HepG2 (cell line): ENCODE data around the gene GNB1. TPM values are rescaled to one million over a fixed set of nuclear protein-coding genes. Genes with fewer than 3 reads are reported as not detected.

Experiments
- CHCHD3 ChIP-seq: sonication (generic); formaldehyde crosslinking; IDR thresholded peaks from 2 replicates; pipeline ENCODE4 v1.8.0; 2022; ENCODE audit warnings: mild to moderate bottlenecking, missing genetic modification reagents, moderate library complexity
- EP300 ChIP-seq, 3 experiments: sonication (generic) in 1 of 3; formaldehyde crosslinking in 1 of 3; IDR thresholded peaks; 2 replicates each; pipeline versions ENCODE4 v1.5.1 to v1.6.1; 2011 to 2020; ENCODE audit warnings: low read depth in 2 of 3, low read length in 2 of 3, borderline replicate concordance in 1 of 3, improper control_type of control experiment in 1 of 3, mild to moderate bottlenecking in 1 of 3, missing genetic modification reagents in 1 of 3, moderate library complexity in 1 of 3
- FOXA3 ChIP-seq: IDR thresholded peaks from 2 replicates; pipeline ENCODE4 v1.6.1; 2016; ENCODE audit warnings: missing genetic modification reagents, missing compliant biosample characterization
- HES4 ChIP-seq: sonication (generic); formaldehyde crosslinking; IDR thresholded peaks from 2 replicates; pipeline ENCODE4 v1.9.0; 2021; ENCODE audit warnings: mild to moderate bottlenecking, missing genetic modification reagents, borderline replicate concordance
- HOXA3 ChIP-seq: sonication (generic); formaldehyde crosslinking; IDR thresholded peaks from 2 replicates; pipeline ENCODE4 v1.5.0; 2020; ENCODE audit warnings: missing genetic modification reagents
- MXI1 ChIP-seq: IDR thresholded peaks from 3 replicates; pipeline ENCODE4 v1.6.1; 2012; ENCODE audit warnings: low read depth, low read length, inconsistent platforms, borderline replicate concordance
- POLR2AphosphoS5 ChIP-seq: IDR thresholded peaks from 2 replicates; pipeline ENCODE4 v1.6.1; 2012; ENCODE audit warnings: low read depth, low read length
- POLR2G ChIP-seq: fragments of 200-400 bp; formaldehyde crosslinking; IDR thresholded peaks from 2 replicates; pipeline ENCODE4 v1.6.1; 2018; ENCODE audit warnings: mild to moderate bottlenecking, low read depth, low read length, moderate library complexity
- RBFOX2 ChIP-seq: fragments of 200-400 bp; formaldehyde crosslinking; IDR thresholded peaks from 2 replicates; pipeline ENCODE4 v1.6.1; 2017; ENCODE audit warnings: low read depth, mild to moderate bottlenecking, low read length
- SALL1 ChIP-seq: sonication (generic); formaldehyde crosslinking; IDR thresholded peaks from 2 replicates; pipeline ENCODE4 v1.8.0; 2022; ENCODE audit warnings: mild to moderate bottlenecking, missing genetic modification reagents
- SPEN ChIP-seq: sonication (generic); formaldehyde crosslinking; IDR thresholded peaks from 2 replicates; pipeline ENCODE4 v1.5.1; 2020; ENCODE audit warnings: low read depth, mild to moderate bottlenecking, missing genetic modification reagents
- TBP ChIP-seq: sonication (generic); formaldehyde crosslinking; IDR thresholded peaks from 2 replicates; pipeline ENCODE4 v1.5.0; 2020; ENCODE audit warnings: missing genetic modification reagents
- YEATS4 ChIP-seq: sonication (generic); formaldehyde crosslinking; IDR thresholded peaks from 2 replicates; pipeline ENCODE4 v1.4.0; 2020; ENCODE audit warnings: missing genetic modification reagents, borderline replicate concordance
- ZBTB3 ChIP-seq: sonication (generic); formaldehyde crosslinking; IDR thresholded peaks from 2 replicates; pipeline ENCODE4 v1.4.0; 2020; ENCODE audit warnings: low read depth, mild to moderate bottlenecking, moderate library complexity, missing genetic modification reagents, borderline replicate concordance
- ZMYM4 ChIP-seq: sonication (generic); formaldehyde crosslinking; IDR thresholded peaks from 2 replicates; pipeline ENCODE4 v1.8.1; 2023; ENCODE audit warnings: mild to moderate bottlenecking, missing genetic modification reagents
- ZNF414 ChIP-seq: sonication (generic); formaldehyde crosslinking; IDR thresholded peaks from 2 replicates; pipeline ENCODE4 v1.5.0; 2020; ENCODE audit warnings: missing genetic modification reagents
- ZNF501 ChIP-seq: sonication (generic); formaldehyde crosslinking; IDR thresholded peaks from 2 replicates; pipeline ENCODE4 v1.5.1; 2020; ENCODE audit warnings: mild to moderate bottlenecking, moderate library complexity, missing genetic modification reagents
- ZNF747 ChIP-seq: sonication (generic); formaldehyde crosslinking; IDR thresholded peaks from 2 replicates; pipeline ENCODE4 v1.8.1; 2023; ENCODE audit warnings: missing genetic modification reagents, mild to moderate bottlenecking, borderline replicate concordance
- ZNF816 ChIP-seq: sonication (generic); formaldehyde crosslinking; IDR thresholded peaks from 2 replicates; pipeline ENCODE4 v1.8.0; 2022; ENCODE audit warnings: missing genetic modification reagents, mild to moderate bottlenecking, borderline replicate concordance
- ZNF891 ChIP-seq: sonication (generic); formaldehyde crosslinking; IDR thresholded peaks from 2 replicates; pipeline ENCODE4 v1.5.0; 2020; ENCODE audit warnings: mild to moderate bottlenecking, missing genetic modification reagents
- polyA plus RNA-seq, 8 experiments: library from polyadenylated mRNA; depleted of rRNA in 3 of 8; stranded (reverse) in 7 of 8; unstranded in 1 of 8; fragments of >200 nt; fragmentation: Illumina TruSeq in 4 of 8; extraction: Trizol in 4 of 8; gene quantifications; 2 replicates each; pipeline versions ENCODE4 v1.2.1 to v1.2.3, GENCODE V29; 2011 to 2016; ENCODE audit warnings: low read depth in 4 of 8, missing spikeins in 1 of 8, mixed read lengths in 1 of 8; ENCODE audit not compliant: insufficient read depth in 1 of 8
- total RNA-seq, 5 experiments: library from RNA; depleted of rRNA; stranded (reverse); fragments of >200 nt; fragmentation: Illumina TruSeq; extraction: Trizol; gene quantifications; 2 replicates each; pipeline ENCODE4 v1.2.3, GENCODE V29; 2016; ENCODE audit warnings: low read depth in 1 of 5
- TF ChIP-seq, protein P1 (sequence below): sonication (generic); formaldehyde crosslinking; IDR thresholded peaks from 2 replicates; pipeline ENCODE4 v1.8.1; 2023; ENCODE audit warnings: mild to moderate bottlenecking, missing genetic modification reagents
- TF ChIP-seq, protein P2 (sequence below): sonication (generic); formaldehyde crosslinking; IDR thresholded peaks from 2 replicates; pipeline ENCODE4 v1.5.1; 2020; ENCODE audit warnings: missing genetic modification reagents, mild to moderate bottlenecking, borderline replicate concordance
- TF ChIP-seq, protein P3 (sequence below): sonication (generic); formaldehyde crosslinking; IDR thresholded peaks from 2 replicates; pipeline ENCODE4 v1.5.0; 2020; ENCODE audit warnings: mild to moderate bottlenecking, missing genetic modification reagents

Gene GNB1
- total and polyA plus RNA-seq, 2 of the 13 experiments (the other 11 are each of a cell fraction or from before 2014, with no cell fraction given): 66.2 to 327 TPM

DNA sequence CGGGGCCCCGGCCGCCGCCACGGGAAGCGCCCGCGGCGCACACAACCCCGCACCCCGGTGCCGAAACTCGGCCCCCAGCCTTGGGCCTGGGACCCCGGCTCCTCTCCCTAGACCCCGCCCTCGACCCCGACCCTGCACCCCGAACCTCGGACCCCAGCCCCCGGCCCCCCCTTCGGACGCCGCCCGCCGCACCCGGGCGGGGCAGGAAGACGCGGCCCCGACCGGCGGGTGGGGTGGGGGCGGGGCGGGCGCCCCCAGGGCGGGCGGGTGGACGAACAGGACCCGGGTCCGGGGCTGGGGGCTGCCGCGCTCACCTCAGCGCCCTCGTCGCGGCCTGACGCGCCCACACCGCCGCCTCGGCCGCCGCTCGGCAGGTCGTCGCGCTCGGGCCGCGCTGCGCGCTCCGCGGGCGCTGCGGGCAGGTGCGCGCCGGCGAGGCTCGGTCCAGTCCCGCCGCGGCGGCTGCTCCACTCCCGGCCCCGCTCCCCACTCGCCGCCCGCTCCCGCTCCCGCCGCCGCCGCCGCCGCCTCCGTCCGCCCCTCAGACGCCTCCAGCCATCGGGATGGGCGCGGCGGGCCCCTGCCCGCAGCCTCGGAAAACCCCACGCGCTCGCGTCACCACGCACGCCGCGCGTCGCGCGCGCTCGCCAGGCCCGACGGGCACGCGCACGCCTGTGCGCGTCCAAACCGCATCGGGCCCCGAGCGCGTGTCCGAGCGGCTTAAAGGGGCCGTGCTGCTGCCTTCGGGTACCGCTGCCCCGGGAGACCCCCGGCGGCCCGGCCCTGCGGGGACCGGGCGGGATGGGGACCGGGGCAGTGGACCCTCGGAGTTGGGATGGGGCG lies at the start of gene GNB1 (continued):
- TF ChIP-seq, protein P1, sequence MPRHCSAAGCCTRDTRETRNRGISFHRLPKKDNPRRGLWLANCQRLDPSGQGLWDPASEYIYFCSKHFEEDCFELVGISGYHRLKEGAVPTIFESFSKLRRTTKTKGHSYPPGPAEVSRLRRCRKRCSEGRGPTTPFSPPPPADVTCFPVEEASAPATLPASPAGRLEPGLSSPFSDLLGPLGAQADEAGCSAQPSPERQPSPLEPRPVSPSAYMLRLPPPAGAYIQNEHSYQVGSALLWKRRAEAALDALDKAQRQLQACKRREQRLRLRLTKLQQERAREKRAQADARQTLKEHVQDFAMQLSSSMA (CRISPR knock-in tag): no peak
- TF ChIP-seq YEATS4 (CRISPR knock-in tag): peak; percentile 61; the same call in 1 of the 2 replicates
- TF ChIP-seq HES4 (CRISPR knock-in tag): 0 out of 2 replicates have a peak, but pooled peaks have one; percentile 60
- TF ChIP-seq ZNF891 (CRISPR knock-in tag): no peak
- TF ChIP-seq CHCHD3 (CRISPR knock-in tag): 0 out of 2 replicates have a peak, but pooled peaks have one; percentile 38
- TF ChIP-seq EP300 (IDR thresholded peaks at IDR 0.05; ENCODE audit: low read depth in 2 of 2, low read length in 2 of 2): 0 out of 4 replicates have a peak, but pooled peaks of 1 of the 2 experiments have one; percentile 9
- no peak for TF ChIP-seq EP300 (CRISPR knock-in tag; IDR thresholded peaks at IDR 0.05; ENCODE audit: borderline replicate concordance)
- TF ChIP-seq, protein P2, sequence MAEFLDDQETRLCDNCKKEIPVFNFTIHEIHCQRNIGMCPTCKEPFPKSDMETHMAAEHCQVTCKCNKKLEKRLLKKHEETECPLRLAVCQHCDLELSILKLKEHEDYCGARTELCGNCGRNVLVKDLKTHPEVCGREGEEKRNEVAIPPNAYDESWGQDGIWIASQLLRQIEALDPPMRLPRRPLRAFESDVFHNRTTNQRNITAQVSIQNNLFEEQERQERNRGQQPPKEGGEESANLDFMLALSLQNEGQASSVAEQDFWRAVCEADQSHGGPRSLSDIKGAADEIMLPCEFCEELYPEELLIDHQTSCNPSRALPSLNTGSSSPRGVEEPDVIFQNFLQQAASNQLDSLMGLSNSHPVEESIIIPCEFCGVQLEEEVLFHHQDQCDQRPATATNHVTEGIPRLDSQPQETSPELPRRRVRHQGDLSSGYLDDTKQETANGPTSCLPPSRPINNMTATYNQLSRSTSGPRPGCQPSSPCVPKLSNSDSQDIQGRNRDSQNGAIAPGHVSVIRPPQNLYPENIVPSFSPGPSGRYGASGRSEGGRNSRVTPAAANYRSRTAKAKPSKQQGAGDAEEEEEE (CRISPR knock-in tag): no peak
- no peak for TF ChIP-seq ZNF747 (CRISPR knock-in tag)
- no peak for TF ChIP-seq ZNF414 (CRISPR knock-in tag)
- 0 out of 2 replicates have a peak, but pooled peaks have one; percentile 27 for TF ChIP-seq ZNF501 (CRISPR knock-in tag)
- no peak for TF ChIP-seq TBP (CRISPR knock-in tag)
- peak; percentile 41; the same call in 1 of the 2 replicates for TF ChIP-seq FOXA3 (CRISPR knock-in tag)
- peak; percentile 51; the same call in 1 of the 2 replicates for TF ChIP-seq SPEN (CRISPR knock-in tag)
- peak; percentile 27; the same call in 1 of the 2 replicates for TF ChIP-seq POLR2AphosphoS5
- TF ChIP-seq ZNF816 (CRISPR knock-in tag): 0 out of 2 replicates have a peak, but pooled peaks have one; percentile 41
- TF ChIP-seq MXI1: peak; percentile 70; the same call in 1 of the 3 replicates
- peak; percentile 21; the same call in 1 of the 2 replicates for TF ChIP-seq SALL1 (CRISPR knock-in tag)
- TF ChIP-seq ZMYM4 (CRISPR knock-in tag): 0 out of 2 replicates have a peak, but pooled peaks have one; percentile 24
- no peak for TF ChIP-seq ZBTB3 (CRISPR knock-in tag)
- TF ChIP-seq, protein P3, sequence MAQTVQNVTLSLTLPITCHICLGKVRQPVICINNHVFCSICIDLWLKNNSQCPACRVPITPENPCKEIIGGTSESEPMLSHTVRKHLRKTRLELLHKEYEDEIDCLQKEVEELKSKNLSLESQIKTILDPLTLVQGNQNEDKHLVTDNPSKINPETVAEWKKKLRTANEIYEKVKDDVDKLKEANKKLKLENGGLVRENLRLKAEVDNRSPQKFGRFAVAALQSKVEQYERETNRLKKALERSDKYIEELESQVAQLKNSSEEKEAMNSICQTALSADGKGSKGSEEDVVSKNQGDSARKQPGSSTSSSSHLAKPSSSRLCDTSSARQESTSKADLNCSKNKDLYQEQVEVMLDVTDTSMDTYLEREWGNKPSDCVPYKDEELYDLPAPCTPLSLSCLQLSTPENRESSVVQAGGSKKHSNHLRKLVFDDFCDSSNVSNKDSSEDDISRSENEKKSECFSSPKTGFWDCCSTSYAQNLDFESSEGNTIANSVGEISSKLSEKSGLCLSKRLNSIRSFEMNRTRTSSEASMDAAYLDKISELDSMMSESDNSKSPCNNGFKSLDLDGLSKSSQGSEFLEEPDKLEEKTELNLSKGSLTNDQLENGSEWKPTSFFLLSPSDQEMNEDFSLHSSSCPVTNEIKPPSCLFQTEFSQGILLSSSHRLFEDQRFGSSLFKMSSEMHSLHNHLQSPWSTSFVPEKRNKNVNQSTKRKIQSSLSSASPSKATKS (CRISPR knock-in tag): no peak; the same call in 1 of the 2 replicates
- peak; percentile 87 for TF ChIP-seq HOXA3 (CRISPR knock-in tag)
- TF ChIP-seq RBFOX2: peak; percentile 86
- TF ChIP-seq POLR2G: no peak; the same call in 1 of the 2 replicates
